ENCODE data around the gene MAP4K4. TPM values are rescaled to one million over a fixed set of nuclear protein-coding genes. Genes with fewer than 3 reads are reported as not detected.

MAP4K4 gene
- total RNA-seq, 4 donors from 2014 or later = 40.0 to 85.5 (median 59.5) TPM

DNA sequence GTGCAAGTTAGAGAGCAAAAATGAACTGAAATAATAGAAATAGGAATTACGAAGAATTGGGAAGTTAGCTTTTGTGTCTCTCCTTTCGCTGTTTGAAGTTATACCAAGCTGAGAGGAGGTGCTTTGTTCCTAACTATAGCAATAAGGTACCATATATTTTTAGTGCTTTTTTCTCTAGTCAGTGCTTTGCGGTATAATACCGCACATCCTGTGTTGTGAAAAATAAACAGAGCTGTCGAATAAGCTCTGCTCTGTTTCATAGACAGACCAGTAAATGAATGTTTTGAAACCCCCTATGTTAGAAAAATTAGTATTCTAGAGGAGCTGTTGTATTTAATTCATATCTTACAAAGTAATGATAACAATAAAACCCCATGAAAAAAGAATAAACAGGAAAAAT lies 130.8 kb downstream of the MAP4K4 start:
- DNase-seq = no peak
- H3K4me3 ChIP-seq = no peak overlapping the region
- intact Hi-C loops (cut with DNase I; ENCODE audit: low total_unique reads) = no loop called here
- H3K4me1 ChIP-seq = peaks cover 11 to 12% of the 10 kb centered on the region in 2 donors
- H3K27me3 ChIP-seq = no peaks in the 10 kb centered on the region
- H3K9me3 ChIP-seq = no peaks in the 10 kb centered on the region
- no peak for ATAC-seq
- in situ Hi-C loops (cut with MboI; ENCODE audit: low sequenced_read_pairs in 4 of 4) = loop anchor here (5.0 to 25.0 kb wide), 7 partner anchors 133 to 491 kb away; partner anchors contain the start of gene MAP4K4 (in 2 of the 4)
- peaks cover 0 to 14% of the 10 kb centered on the region in 2 donors for H3K36me3 ChIP-seq
- H3K27ac ChIP-seq = peak overlapping the region in 2 of 4 donors; percentile 6 to 26
- TF ChIP-seq, protein P1, sequence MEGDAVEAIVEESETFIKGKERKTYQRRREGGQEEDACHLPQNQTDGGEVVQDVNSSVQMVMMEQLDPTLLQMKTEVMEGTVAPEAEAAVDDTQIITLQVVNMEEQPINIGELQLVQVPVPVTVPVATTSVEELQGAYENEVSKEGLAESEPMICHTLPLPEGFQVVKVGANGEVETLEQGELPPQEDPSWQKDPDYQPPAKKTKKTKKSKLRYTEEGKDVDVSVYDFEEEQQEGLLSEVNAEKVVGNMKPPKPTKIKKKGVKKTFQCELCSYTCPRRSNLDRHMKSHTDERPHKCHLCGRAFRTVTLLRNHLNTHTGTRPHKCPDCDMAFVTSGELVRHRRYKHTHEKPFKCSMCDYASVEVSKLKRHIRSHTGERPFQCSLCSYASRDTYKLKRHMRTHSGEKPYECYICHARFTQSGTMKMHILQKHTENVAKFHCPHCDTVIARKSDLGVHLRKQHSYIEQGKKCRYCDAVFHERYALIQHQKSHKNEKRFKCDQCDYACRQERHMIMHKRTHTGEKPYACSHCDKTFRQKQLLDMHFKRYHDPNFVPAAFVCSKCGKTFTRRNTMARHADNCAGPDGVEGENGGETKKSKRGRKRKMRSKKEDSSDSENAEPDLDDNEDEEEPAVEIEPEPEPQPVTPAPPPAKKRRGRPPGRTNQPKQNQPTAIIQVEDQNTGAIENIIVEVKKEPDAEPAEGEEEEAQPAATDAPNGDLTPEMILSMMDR (IDR thresholded peaks at IDR 0.05 in 4 of 5, conservative IDR thresholded peaks at IDR 0.05 in 1 of 5) = no peak
- no peak for TF ChIP-seq POLR2A (IDR thresholded peaks at IDR 0.05)

DNA sequence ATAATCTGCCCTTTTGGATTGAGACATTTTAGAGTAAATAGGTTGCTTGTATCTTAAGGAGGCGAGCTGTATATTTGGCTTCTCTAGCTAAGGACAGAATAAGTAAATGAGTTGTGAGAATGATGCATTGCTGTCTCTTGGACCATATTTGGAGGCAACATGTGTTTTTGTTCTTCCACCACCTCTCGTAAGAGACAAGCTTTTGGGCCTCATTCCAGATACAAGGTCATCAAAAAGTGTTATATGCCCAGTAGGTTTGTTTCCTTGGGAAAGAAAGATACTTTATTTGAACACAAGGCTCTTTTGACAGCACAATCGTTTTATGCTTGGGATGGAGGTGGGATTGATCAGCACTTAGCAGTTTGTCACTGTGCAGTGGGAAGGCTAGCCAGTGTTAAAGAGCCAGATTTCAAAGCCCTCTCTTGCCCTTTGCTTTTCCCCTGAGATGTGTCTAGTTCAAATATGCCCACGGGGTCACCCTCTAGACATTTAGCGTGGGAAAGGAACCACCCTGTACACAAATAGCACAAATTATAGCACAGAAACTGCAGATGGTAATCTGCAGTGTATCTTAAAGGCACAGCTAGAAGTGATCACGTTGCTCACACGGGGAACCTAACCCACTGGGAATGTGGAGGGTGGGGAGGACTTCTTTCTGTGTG lies 131.3 kb downstream of the MAP4K4 start:
- H3K4me1 ChIP-seq = peaks cover 11 to 12% of the 10 kb centered on the region in 2 donors
- H3K27me3 ChIP-seq = no peaks in the 10 kb centered on the region
- no peaks in the 10 kb centered on the region for H3K9me3 ChIP-seq
- H3K27ac ChIP-seq = peak overlapping the region in 1 of 4 donors; percentile 26
- DNase-seq = no peak
- H3K4me3 ChIP-seq = no peak overlapping the region
- in situ Hi-C loops (cut with MboI; ENCODE audit: low sequenced_read_pairs in 4 of 4) = loop anchor here (5.0 to 25.0 kb wide), 7 partner anchors 134 to 492 kb away; partner anchors contain the start of gene MAP4K4 (in 2 of the 4)
- no peak for ATAC-seq
- peaks cover 0 to 14% of the 10 kb centered on the region in 2 donors for H3K36me3 ChIP-seq
- TF ChIP-seq POLR2A (IDR thresholded peaks at IDR 0.05) = no peak
- TF ChIP-seq, protein P1 (IDR thresholded peaks at IDR 0.05 in 4 of 5, conservative IDR thresholded peaks at IDR 0.05 in 1 of 5) = no peak
- intact Hi-C loops (cut with DNase I; ENCODE audit: low total_unique reads) = no loop called here

DNA sequence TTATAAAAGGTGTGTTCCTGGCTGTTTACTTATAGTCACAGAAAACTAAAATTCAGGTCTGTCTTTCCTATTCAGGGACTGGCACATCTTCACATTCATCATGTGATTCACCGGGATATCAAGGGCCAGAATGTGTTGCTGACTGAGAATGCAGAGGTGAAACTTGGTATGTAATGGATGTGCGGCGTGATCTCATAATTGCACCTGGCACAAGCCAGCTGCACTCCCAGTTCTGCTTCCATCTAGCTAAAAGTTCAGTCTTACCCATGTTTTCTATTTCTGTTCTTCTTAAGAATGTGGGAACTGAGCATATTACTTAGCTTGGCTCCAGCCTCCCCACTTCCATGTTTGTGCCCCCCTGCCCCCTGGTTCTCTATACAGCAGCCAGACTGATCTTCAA lies 131.9 kb downstream of the MAP4K4 start:
- Histone ChIP-seq H3K36me3 (peaks cover 0 to 21% of the 10 kb centered on the region in 2 donors), H3K27me3 (no peaks in the 10 kb centered on the region), H3K27ac (peak overlapping the region in 1 of 4 donors; percentile 26), H3K4me1 (peaks cover 11 to 12% of the 10 kb centered on the region in 2 donors), H3K9me3 (no peaks in the 10 kb centered on the region), H3K4me3 (no peak overlapping the region)
- intact Hi-C loops (cut with DNase I; ENCODE audit: low total_unique reads) (no loop called here), in situ Hi-C loops (cut with MboI; ENCODE audit: low sequenced_read_pairs in 4 of 4) (loop anchor here (5.0 to 25.0 kb wide), 7 partner anchors 135 to 492 kb away; partner anchors contain the start of gene MAP4K4 (in 2 of the 4))
- ATAC-seq (no peak), DNase-seq (no peak)
- TF ChIP-seq POLR2A (IDR thresholded peaks at IDR 0.05) = no peak
- TF ChIP-seq, protein P1 (IDR thresholded peaks at IDR 0.05 in 4 of 5, conservative IDR thresholded peaks at IDR 0.05 in 1 of 5) = no peak

DNA sequence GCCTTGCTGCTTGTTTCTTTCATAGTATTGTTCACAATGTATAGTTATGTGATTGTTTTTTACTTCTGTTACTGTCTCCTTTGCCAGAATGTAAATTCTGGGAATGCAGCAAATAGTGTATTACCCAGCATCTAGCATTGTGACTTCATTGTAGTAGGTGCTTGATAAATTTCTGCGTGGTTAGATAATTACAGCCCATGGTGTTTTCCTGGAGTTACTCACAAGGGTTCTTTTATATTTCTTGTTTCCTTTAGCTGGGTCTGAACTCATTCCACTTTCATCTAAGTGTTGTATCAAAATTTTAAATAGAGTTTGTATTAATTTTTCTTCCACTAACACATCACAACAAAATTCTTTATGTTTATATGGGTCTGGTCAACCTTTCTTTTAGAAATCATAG lies 132.6 kb downstream of the MAP4K4 start:
- no peaks in the 10 kb centered on the region for H3K9me3 ChIP-seq
- in situ Hi-C loops (cut with MboI; ENCODE audit: low sequenced_read_pairs in 4 of 4) (loop anchor here (5.0 to 25.0 kb wide), 7 partner anchors 133 to 493 kb away; partner anchors contain the start of gene MAP4K4 (in 2 of the 4)), intact Hi-C loops (cut with DNase I; ENCODE audit: low total_unique reads) (loop anchor here (5.0 kb wide), 2 partner anchors 58 to 488 kb away; no protein-coding TSS in a partner anchor)
- peak overlapping the region in 1 of 4 donors; percentile 26 for H3K27ac ChIP-seq
- no peak overlapping the region for H3K4me3 ChIP-seq
- no peak for TF ChIP-seq POLR2A (IDR thresholded peaks at IDR 0.05)
- TF ChIP-seq, protein P1 (IDR thresholded peaks at IDR 0.05 in 4 of 5, conservative IDR thresholded peaks at IDR 0.05 in 1 of 5) = no peak
- ATAC-seq (no peak), DNase-seq (no peak)
- peaks cover 11 to 12% of the 10 kb centered on the region in 2 donors for H3K4me1 ChIP-seq
- peaks cover 0 to 24% of the 10 kb centered on the region in 2 donors for H3K36me3 ChIP-seq
- H3K27me3 ChIP-seq = no peaks in the 10 kb centered on the region
